Small intestine (tissue), 7 donors: ENCODE results near the gene NCLN. TPM values are rescaled to one million over a fixed set of nuclear protein-coding genes. Genes with fewer than 3 reads are reported as not detected.

Experiments used
- DNase-seq, 2 donors: peaks; one replicate each; pipeline versions ENCODE4 v3.0.0 to v3.0.0-alpha.2; 2013
- FAIRE-seq: peaks from 2 replicates; lab custom pipeline; 2012; peaks lifted over from hg19 to GRCh38; lab: Jason Lieb, UNC
- H3K27ac ChIP-seq, 3 donors: one replicate each; pipeline ENCODE4 v1.5.1; 2013; ENCODE audit warnings: low read length in 2 of 3, mild to moderate bottlenecking in 2 of 3, control low read depth in 1 of 3, inconsistent platforms in 1 of 3, low read depth in 1 of 3, moderate library complexity in 1 of 3
- H3K27me3 ChIP-seq, 3 donors: one replicate each; pipeline ENCODE4 v1.6.1; 2013; ENCODE audit warnings: low read length in 3 of 3, inconsistent platforms in 1 of 3; ENCODE audit not compliant: control insufficient read depth in 3 of 3, insufficient read depth in 3 of 3
- H3K36me3 ChIP-seq, 3 donors: one replicate each; pipeline ENCODE4 v1.6.1; 2013; ENCODE audit warnings: low read length in 3 of 3, inconsistent platforms in 1 of 3, low read depth in 1 of 3, mild to moderate bottlenecking in 1 of 3, moderate library complexity in 1 of 3; ENCODE audit not compliant: control insufficient read depth in 3 of 3, insufficient read depth in 2 of 3
- H3K4me1 ChIP-seq, 3 donors: one replicate each; pipeline ENCODE4 v1.6.1; 2013; ENCODE audit warnings: low read length in 2 of 3, inconsistent platforms in 1 of 3, low read depth in 1 of 3, mild to moderate bottlenecking in 1 of 3, moderate library complexity in 1 of 3; ENCODE audit not compliant: control insufficient read depth in 3 of 3, insufficient read depth in 2 of 3
- H3K4me3 ChIP-seq, 3 donors: one replicate each; pipeline ENCODE4 v1.5.1; 2013; ENCODE audit warnings: low read length in 3 of 3, control low read depth in 1 of 3, inconsistent platforms in 1 of 3, low read depth in 1 of 3, mild to moderate bottlenecking in 1 of 3, moderate library complexity in 1 of 3
- H3K9me3 ChIP-seq, 2 donors: one replicate each; pipeline ENCODE4 v1.6.1; 2013; ENCODE audit warnings: low read depth in 1 of 2, low read length in 1 of 2; ENCODE audit not compliant: control insufficient read depth in 2 of 2, insufficient read depth in 1 of 2
- WGBS, 3 donors: extraction: QIAGEN DNeasy Blood & Tissue Kit; methylation state at CpG; one replicate each; pipeline ENCODE4 v1.1.7; 2013; 5-methylcytosine and 5-hydroxymethylcytosine counted together
- polyA plus RNA-seq, 4 donors: library from polyadenylated mRNA; stranded (reverse) in 3 of 4; unstranded in 1 of 4; fragments of 200-250 nt in 3 of 4; fragments of 120-200 nt in 1 of 4; gene quantifications; one replicate each; pipeline versions ENCODE4 v1.2.1 to v1.2.3, GENCODE V29; 2013
- donor health status: healthy with polysubstance abuse.
- donor health status: control.
- donor health status: control.
- donor health status: Bipolar disorder and iron deficiency.
- donor health status: healthy.

Gene NCLN
- polyA plus RNA-seq, 4 donors, result 37.9 to 217 (median 112) TPM

DNA sequence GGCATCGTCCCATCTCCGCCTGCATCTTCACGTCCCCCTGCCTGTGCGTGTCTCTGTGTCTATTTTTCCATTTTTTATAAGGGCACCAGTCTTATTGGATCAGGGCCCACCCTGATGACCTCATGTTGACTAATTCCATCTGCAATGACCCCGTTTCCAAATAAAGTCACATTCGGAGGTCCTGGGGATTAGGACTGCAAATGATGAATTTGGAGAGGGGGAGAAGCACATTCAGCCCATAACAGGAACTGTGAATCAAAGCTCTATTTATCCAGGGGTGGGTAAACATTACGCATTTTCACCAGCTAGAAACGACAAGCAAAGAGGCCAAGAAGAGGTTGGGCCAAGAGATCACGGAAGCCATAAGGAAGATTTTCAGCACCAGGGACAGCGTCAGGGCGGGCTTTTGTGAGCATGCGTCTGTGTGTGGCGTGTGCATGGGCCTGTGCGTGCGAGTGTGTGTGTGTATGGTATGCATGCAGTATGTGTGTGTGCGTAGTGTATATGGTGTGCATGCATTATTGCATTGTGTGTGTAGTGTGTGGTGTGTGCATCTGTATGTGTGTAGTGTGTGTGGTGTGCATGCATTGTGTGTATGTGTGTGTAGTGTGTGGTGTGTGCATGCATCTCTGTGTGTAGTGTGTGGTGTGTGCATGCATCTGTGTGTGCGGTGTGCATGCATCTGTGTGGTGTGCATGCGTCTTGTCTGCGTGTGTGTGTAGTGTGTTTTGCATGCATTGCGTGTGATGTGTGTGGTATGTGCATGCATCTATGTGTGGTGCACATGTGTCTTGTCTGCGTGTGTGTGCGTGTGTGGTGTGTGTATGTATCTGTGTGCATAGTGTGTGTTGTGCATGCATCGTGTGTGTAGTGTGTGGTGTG is 58.3 kb downstream of the NCLN start:
- DNase-seq (peak; percentile 25 to 72), FAIRE-seq (no peak)
- Histone ChIP-seq H3K4me3 (no peak overlapping the region), H3K4me1 (no peaks in the 10 kb centered on the region), H3K27me3 (no peaks in the 10 kb centered on the region), H3K36me3 (no peaks in the 10 kb centered on the region), H3K9me3 (no peaks in the 10 kb centered on the region), H3K27ac (no peak overlapping the region)
- 42 to 48% (median 47%) methylated on average over 23 of the region's 23 CpGs for WGBS, 3 donors

DNA sequence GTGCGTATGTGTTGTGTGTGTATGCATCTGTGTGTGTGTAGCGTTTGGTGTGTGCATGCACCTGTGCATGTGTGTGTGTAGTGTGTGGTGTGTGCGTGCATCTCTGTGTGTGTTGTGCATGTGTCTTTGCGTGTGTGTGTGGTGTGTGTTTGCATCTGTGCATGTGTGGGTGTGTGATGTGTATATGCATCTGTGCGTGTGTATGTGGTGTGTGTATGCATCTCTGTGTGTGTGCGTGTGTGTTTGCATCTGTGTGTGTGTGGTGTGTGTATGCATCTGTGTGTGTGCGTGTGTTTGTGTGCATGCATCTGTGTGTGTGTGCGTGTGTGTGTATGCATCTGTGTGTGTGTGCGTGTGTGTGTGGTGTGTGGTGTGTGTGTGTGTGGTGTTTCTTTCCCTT is 59.3 kb downstream of the NCLN start:
- Histone ChIP-seq H3K4me3 (no peak overlapping the region), H3K27ac (no peak overlapping the region), H3K4me1 (no peaks in the 10 kb centered on the region), H3K9me3 (no peaks in the 10 kb centered on the region), H3K36me3 (no peaks in the 10 kb centered on the region), H3K27me3 (no peaks in the 10 kb centered on the region)
- 90 to 97% (median 93%) methylated on average over 9 of the region's 9 CpGs for WGBS, 3 donors
- DNase-seq, result no peak
- FAIRE-seq, result no peak

DNA sequence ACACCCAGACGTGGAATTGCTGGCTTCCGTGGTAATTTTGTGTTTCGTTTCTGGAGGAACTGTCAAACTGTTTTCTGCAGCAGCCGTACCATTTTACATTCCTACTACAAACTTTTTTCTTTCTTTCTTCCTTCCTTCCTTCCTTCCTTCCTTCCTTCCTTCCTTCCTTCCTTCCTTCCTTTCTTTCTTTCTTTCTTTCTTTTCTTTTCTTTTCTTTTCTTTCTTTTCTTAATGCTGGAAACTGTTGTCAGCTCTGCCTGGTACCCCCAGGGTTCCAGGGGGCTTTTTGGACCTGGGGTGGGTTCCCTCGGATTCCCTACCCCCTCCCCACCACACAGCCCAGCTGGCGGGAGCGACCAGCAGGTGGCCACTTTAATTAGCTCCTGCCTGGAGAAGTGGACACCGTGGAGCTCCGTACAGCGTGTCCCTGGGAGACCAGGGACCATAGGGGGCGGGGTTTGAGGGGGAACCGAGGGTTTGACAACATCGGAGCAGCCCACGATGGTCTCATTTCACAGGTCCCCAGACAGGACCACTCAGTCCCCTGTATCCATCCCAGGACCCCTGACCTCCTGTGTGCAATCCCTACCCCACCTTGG is 63.1 kb downstream of the NCLN start:
- Histone ChIP-seq H3K27ac (no peak overlapping the region), H3K4me3 (no peak overlapping the region), H3K4me1 (no peaks in the 10 kb centered on the region), H3K27me3 (no peaks in the 10 kb centered on the region), H3K36me3 (no peaks in the 10 kb centered on the region), H3K9me3 (peaks cover 0 to 17% of the 10 kb centered on the region in 2 donors)
- FAIRE-seq, result no peak
- DNase-seq, result no peak
- WGBS, 3 donors, result 49 to 56% (median 50%) methylated on average over 14 of the region's 14 CpGs

DNA sequence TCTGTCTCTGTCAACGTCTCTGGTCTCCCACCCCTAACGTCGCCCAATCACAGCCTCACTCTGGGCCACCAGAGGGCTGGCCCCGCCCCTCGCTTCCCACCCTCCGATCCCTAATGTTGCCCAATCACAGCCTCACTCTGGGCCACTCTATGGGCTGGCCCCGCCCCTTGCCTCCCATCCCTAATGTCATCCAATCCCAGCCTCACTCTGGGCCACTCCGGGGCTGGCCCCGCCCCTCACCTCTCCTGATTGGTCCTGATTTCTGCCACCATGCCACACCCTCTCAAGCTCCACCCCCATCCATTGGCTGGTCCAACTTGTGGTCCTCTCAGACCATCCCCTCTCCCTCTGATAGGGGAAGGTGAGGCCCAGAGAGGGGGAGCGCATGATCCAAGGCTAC is 63.7 kb downstream of the NCLN start:
- no peaks in the 10 kb centered on the region for H3K27me3 ChIP-seq
- FAIRE-seq (no peak), DNase-seq (no peak)
- no peaks in the 10 kb centered on the region for H3K4me1 ChIP-seq
- H3K9me3 ChIP-seq, result peaks cover 0 to 19% of the 10 kb centered on the region in 2 donors
- no peak overlapping the region for H3K27ac ChIP-seq
- H3K36me3 ChIP-seq, result no peaks in the 10 kb centered on the region
- WGBS, 3 donors, result 77 to 82% (median 79%) methylated on average over 10 of the region's 10 CpGs
- no peak overlapping the region for H3K4me3 ChIP-seq

DNA sequence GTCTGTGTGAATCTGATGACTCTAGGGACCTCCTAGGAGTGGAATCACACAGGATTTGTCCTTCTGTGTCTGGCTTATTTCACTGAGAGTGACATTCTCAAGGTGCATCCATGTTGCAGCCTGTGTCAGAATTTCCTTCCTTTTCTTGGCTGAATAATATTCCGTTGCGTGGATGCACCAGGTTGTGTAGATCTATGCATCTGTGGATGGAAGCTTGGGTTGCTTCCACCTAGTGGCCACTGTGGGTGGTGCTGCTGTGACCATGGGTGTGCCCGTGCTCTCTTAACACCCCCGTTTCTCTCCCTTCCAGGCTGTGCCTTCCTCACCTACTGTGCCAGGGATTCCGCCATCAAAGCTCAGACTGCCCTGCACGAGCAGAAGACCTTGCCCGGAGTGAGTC is 64.9 kb downstream of the NCLN start:
- DNase-seq (peak in 1 of 2 donors; percentile 20), FAIRE-seq (no peak)
- Histone ChIP-seq H3K4me1 (no peaks in the 10 kb centered on the region), H3K27ac (no peak overlapping the region), H3K4me3 (no peak overlapping the region), H3K9me3 (peaks cover 0 to 19% of the 10 kb centered on the region in 2 donors), H3K27me3 (no peaks in the 10 kb centered on the region), H3K36me3 (no peaks in the 10 kb centered on the region)
- WGBS, 3 donors, result 59 to 72% (median 68%) methylated on average over 7 of the region's 7 CpGs

DNA sequence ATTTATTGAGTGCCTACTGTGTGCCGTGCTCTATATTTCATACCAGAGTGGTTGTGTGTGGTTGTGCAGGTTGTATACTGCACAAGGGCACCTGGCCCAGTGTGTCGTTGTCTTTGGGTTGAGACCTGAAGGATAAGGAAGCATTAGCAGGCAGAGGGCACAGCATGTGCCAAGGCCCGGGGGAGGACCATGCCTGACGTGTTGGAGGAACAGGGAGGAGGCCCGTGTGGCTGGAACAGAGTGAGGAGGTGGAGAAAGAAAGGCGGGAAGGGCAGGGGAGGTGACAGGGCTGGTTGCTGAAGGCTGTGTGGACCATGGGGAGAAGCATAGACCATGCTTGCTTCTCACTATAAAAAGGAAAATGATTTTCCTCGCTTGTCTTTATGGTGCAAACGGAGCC is 65.5 kb downstream of the NCLN start:
- FAIRE-seq, result no peak
- 61 to 78% (median 70%) methylated on average over 8 of the region's 8 CpGs for WGBS, 3 donors
- no peaks in the 10 kb centered on the region for H3K4me1 ChIP-seq
- H3K27me3 ChIP-seq, result no peaks in the 10 kb centered on the region
- no peaks in the 10 kb centered on the region for H3K36me3 ChIP-seq
- peaks cover 0 to 19% of the 10 kb centered on the region in 2 donors for H3K9me3 ChIP-seq
- H3K27ac ChIP-seq, result no peak overlapping the region
- no peak for DNase-seq
- no peak overlapping the region for H3K4me3 ChIP-seq

DNA sequence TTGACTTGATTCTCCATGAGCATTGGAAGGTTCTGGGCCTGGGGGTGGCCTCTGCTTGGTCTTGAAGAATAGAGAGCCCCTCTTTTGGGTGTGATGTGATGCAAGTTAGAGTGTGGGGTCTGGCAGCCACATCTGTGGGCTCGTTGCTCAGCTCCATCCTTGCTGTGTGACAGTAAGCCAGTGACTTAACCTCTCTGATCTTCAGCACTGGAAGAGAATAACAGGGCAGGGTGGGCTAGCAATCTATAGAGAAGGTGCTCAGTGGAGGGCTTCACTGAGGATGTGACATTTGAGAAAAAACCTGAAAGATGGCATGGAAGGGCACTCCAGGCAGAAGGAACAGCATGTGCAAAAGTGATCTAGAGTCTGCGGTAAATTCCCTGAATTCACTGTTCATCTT is 66.9 kb downstream of the NCLN start:
- FAIRE-seq, result no peak
- H3K27me3 ChIP-seq, result no peaks in the 10 kb centered on the region
- 77 to 88% (median 81%) methylated on average over 2 of the region's 2 CpGs for WGBS, 3 donors

DNA sequence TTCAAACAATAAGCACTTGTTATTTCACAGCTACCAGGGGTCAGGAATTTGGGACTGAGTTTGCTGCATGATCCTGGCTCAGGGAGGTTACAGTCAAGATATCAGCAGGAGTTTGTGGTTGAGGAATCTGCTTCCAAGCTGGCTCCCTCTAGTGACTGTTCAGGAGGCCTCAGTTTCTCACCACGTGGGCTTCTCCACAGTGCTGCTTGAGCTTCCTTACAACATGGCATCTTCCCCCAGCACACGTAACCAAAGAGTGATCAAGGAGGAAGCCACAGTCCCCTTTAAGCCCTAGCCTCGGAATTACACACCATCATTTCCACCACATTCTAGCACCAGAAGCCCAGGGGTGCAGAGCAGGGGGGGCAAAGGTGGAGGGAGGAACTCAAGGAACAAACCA is 67.5 kb downstream of the NCLN start:
- WGBS, 3 donors, result 51 to 56% (median 55%) methylated on average over 3 of the region's 3 CpGs
- FAIRE-seq, result no peak

More for the DNA sequence above, 66.9 kb downstream of the NCLN start:
- no peaks in the 10 kb centered on the region for H3K36me3 ChIP-seq
- no peaks in the 10 kb centered on the region for H3K4me1 ChIP-seq
- peaks cover 0 to 19% of the 10 kb centered on the region in 2 donors for H3K9me3 ChIP-seq
- H3K4me3 ChIP-seq, result no peak overlapping the region
- DNase-seq, result no peak
- no peak overlapping the region for H3K27ac ChIP-seq

More for the DNA sequence above, 67.5 kb downstream of the NCLN start:
- Histone ChIP-seq H3K4me1 (no peaks in the 10 kb centered on the region), H3K27me3 (no peaks in the 10 kb centered on the region), H3K36me3 (no peaks in the 10 kb centered on the region), H3K9me3 (peaks cover 0 to 19% of the 10 kb centered on the region in 2 donors), H3K27ac (no peak overlapping the region), H3K4me3 (no peak overlapping the region)
- DNase-seq, result no peak
